ENCODE measurements around the gene GPATCH2L.

- TF ChIP-seq, protein P1, sequence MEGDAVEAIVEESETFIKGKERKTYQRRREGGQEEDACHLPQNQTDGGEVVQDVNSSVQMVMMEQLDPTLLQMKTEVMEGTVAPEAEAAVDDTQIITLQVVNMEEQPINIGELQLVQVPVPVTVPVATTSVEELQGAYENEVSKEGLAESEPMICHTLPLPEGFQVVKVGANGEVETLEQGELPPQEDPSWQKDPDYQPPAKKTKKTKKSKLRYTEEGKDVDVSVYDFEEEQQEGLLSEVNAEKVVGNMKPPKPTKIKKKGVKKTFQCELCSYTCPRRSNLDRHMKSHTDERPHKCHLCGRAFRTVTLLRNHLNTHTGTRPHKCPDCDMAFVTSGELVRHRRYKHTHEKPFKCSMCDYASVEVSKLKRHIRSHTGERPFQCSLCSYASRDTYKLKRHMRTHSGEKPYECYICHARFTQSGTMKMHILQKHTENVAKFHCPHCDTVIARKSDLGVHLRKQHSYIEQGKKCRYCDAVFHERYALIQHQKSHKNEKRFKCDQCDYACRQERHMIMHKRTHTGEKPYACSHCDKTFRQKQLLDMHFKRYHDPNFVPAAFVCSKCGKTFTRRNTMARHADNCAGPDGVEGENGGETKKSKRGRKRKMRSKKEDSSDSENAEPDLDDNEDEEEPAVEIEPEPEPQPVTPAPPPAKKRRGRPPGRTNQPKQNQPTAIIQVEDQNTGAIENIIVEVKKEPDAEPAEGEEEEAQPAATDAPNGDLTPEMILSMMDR (IDR thresholded peaks at IDR 0.05; ENCODE audit: poor library complexity): no peak
- no peak for TF ChIP-seq EZH2 (IDR thresholded peaks at IDR 0.05; ENCODE audit: borderline replicate concordance)
Observed at GRCh38 chr14:76135722-76136121, 16.0 kb upstream of the GPATCH2L start.

Data from hepatocyte (in vitro differentiated cells).